BJ (cell line): ENCODE measurements around the gene HMGCS2. TPM values are rescaled to one million over a fixed set of nuclear protein-coding genes. Genes with fewer than 3 reads are reported as not detected.

Source experiments
- CTCF ChIA-PET: fragments of 350-600 bp; formaldehyde crosslinking; extraction: SDS; loops from one replicate; lab custom pipeline; 2021; ENCODE audit warnings: antibody characterized with exemption, inconsistent platforms; lab: Yijun Ruan, JAX
- POLR2A ChIA-PET: fragments of 300-600 bp; sonication (Branson Sonifier 250); formaldehyde crosslinking; extraction: SDS; loops from one replicate; lab custom pipeline; 2021; ENCODE audit warnings: antibody characterized with exemption; lab: Charles Lee
- DNase-seq: peaks from one replicate; pipeline ENCODE4 v3.0.0-alpha.2; 2011; ENCODE audit warnings: low read depth
- H3K27me3 ChIP-seq: 2 replicates; pipeline ENCODE4 v1.6.0; 2011; ENCODE audit warnings: low read length; ENCODE audit not compliant: control insufficient read depth, insufficient read depth
- H3K36me3 ChIP-seq: 2 replicates; pipeline ENCODE4 v1.5.1; 2011; ENCODE audit warnings: low read length; ENCODE audit not compliant: control insufficient read depth, insufficient read depth
- H3K4me3 ChIP-seq: 2 replicates; pipeline ENCODE4 v1.5.1; 2011; ENCODE audit warnings: low read depth, mild to moderate bottlenecking, control low read depth, low read length
- CTCF ChIP-seq: IDR thresholded peaks from 2 replicates; pipeline ENCODE4 v1.5.1; 2011; ENCODE audit warnings: low read depth, mild to moderate bottlenecking, control low read depth, inconsistent platforms, low read length, moderate library complexity; ENCODE audit not compliant: insufficient read depth
- polyA plus RNA-seq: library from polyadenylated mRNA; depleted of rRNA; stranded (reverse); fragments of >200 nt; gene quantifications from 2 replicates; pipeline ENCODE4 v1.2.3, GENCODE V29; 2011

Gene HMGCS2
- polyA plus RNA-seq, 1 experiment, result not detected

- ChIA-PET POLR2A (no interaction called here), CTCF (no interaction called here)
- Histone ChIP-seq H3K4me3 (no peak overlapping the region), H3K36me3 (no peaks in the 10 kb centered on the region), H3K27me3 (peaks cover 6% of the 10 kb centered on the region)
- DNase-seq, result no peak
- TF ChIP-seq CTCF, result no peak
Observed at GRCh38 chr1:119762953-119763352, 5.8 kb downstream of the HMGCS2 start.

GRCh38 chr1:119762409-119762808 lies 6.3 kb downstream of the HMGCS2 start:
- POLR2A ChIA-PET, result no interaction called here
- Histone ChIP-seq H3K36me3 (no peaks in the 10 kb centered on the region), H3K27me3 (peaks cover 5% of the 10 kb centered on the region), H3K4me3 (no peak overlapping the region)
- TF ChIP-seq CTCF, result no peak
- DNase-seq, result no peak
- CTCF ChIA-PET, result interaction anchor here (1.4 kb wide), 1 partner anchor 18 kb away, joined by 7 read pairs; no protein-coding TSS in a partner anchor

GRCh38 chr1:119758584-119758983 lies 10.1 kb downstream of the HMGCS2 start:
- DNase-seq, result no peak
- Histone ChIP-seq H3K36me3 (no peaks in the 10 kb centered on the region), H3K27me3 (peaks cover 5% of the 10 kb centered on the region), H3K4me3 (no peak overlapping the region)
- ChIA-PET CTCF (interaction anchor here (1.6 to 2.2 kb wide), 2 partner anchors 11 to 15 kb away, joined by 4 to 9 read pairs; no protein-coding TSS in a partner anchor), POLR2A (no interaction called here)
- no peak for TF ChIP-seq CTCF

GRCh38 chr1:119752592-119752991 lies 16.1 kb downstream of the HMGCS2 start:
- H3K36me3 ChIP-seq, result no peaks in the 10 kb centered on the region
- POLR2A ChIA-PET, result no interaction called here
- H3K27me3 ChIP-seq, result peaks cover 4% of the 10 kb centered on the region
- no peak overlapping the region for H3K4me3 ChIP-seq
- CTCF ChIA-PET, result interaction anchor here (1.2 to 1.6 kb wide), 2 partner anchors 15 to 116 kb away, joined by 3 read pairs; no protein-coding TSS in a partner anchor
- no peak for TF ChIP-seq CTCF
- no peak for DNase-seq

GRCh38 chr1:119748040-119748439 lies 20.7 kb downstream of the HMGCS2 start:
- Histone ChIP-seq H3K4me3 (no peak overlapping the region), H3K27me3 (peaks cover 3% of the 10 kb centered on the region), H3K36me3 (peaks cover 7% of the 10 kb centered on the region; the same call in 1 of the 2 replicates)
- no peak for TF ChIP-seq CTCF
- CTCF ChIA-PET, result interaction anchor here (1.4 to 1.7 kb wide), 3 partner anchors 10 to 16 kb away, joined by 3 to 4 read pairs (median 4); no protein-coding TSS in a partner anchor
- no peak for DNase-seq
- POLR2A ChIA-PET, result no interaction called here
